Subcutaneous abdominal adipose tissue (tissue), 5 donors: Measurements from ENCODE around the gene RFESD.

Experiments
- H3K27ac ChIP-seq: one replicate; pipeline ENCODE4 v1.7.0; 2013; ENCODE audit warnings: low read depth, mild to moderate bottlenecking, inconsistent platforms, low read length, moderate library complexity
- H3K27me3 ChIP-seq, 5 donors: one replicate each; pipeline ENCODE4 v1.7.0; 2013; ENCODE audit warnings: low read length in 5 of 5, inconsistent platforms in 1 of 5; ENCODE audit not compliant: control insufficient read depth in 5 of 5, insufficient read depth in 4 of 5
- H3K36me3 ChIP-seq, 5 donors: one replicate each; pipeline ENCODE4 v1.7.0; 2013; ENCODE audit warnings: low read length in 5 of 5; ENCODE audit not compliant: control insufficient read depth in 5 of 5, insufficient read depth in 5 of 5
- H3K4me1 ChIP-seq, 5 donors: one replicate each; pipeline ENCODE4 v1.7.0; 2013; ENCODE audit warnings: low read length in 5 of 5, mild to moderate bottlenecking in 3 of 5, moderate library complexity in 1 of 5; ENCODE audit not compliant: control insufficient read depth in 5 of 5, insufficient read depth in 5 of 5
- H3K4me3 ChIP-seq, 5 donors: one replicate each; pipeline ENCODE4 v1.7.0; 2013; ENCODE audit warnings: low read length in 5 of 5, low read depth in 1 of 5
- H3K9ac ChIP-seq, 5 donors: one replicate each; pipeline ENCODE4 v1.7.0; 2013; ENCODE audit warnings: low read length in 5 of 5, mild to moderate bottlenecking in 4 of 5, moderate library complexity in 3 of 5
- H3K9me3 ChIP-seq, 5 donors: one replicate each; pipeline ENCODE4 v1.7.0; 2013; ENCODE audit warnings: low read length in 5 of 5; ENCODE audit not compliant: control insufficient read depth in 5 of 5
- donor health status: healthy.
- donor health status: healthy.
- donor health status: healthy.
- donor health status: healthy.
- donor health status: healthy.

The RFESD gene

GRCh38 chr5:95617057-95617456, 29.5 kb upstream of the RFESD start:
- H3K27ac ChIP-seq: no peak overlapping the region
- no peak overlapping the region for H3K4me3 ChIP-seq
- H3K4me1 ChIP-seq: peaks cover 0 to 30% (median 21%) of the 10 kb centered on the region in 5 donors
- H3K36me3 ChIP-seq: no peaks in the 10 kb centered on the region
- peaks cover 0 to 5% (median 3%) of the 10 kb centered on the region in 5 donors for H3K9me3 ChIP-seq
- peaks cover 0 to 6% (median 3%) of the 10 kb centered on the region in 5 donors for H3K27me3 ChIP-seq
- H3K9ac ChIP-seq: no peak overlapping the region

GRCh38 chr5:95619096-95619495, 27.5 kb upstream of the RFESD start:
- Histone ChIP-seq H3K27me3 (peaks cover 0 to 6% (median 3%) of the 10 kb centered on the region in 5 donors), H3K36me3 (no peaks in the 10 kb centered on the region), H3K4me1 (peaks cover 0 to 40% (median 21%) of the 10 kb centered on the region in 5 donors), H3K9ac (no peak overlapping the region), H3K27ac (no peak overlapping the region), H3K4me3 (peak overlapping the region in 1 of 5 donors; percentile 75), H3K9me3 (no peaks in the 10 kb centered on the region)

- Histone ChIP-seq H3K4me3 (peak overlapping the region; percentile 56 to 75 (median 68)), H3K9me3 (no peaks in the 10 kb centered on the region), H3K36me3 (no peaks in the 10 kb centered on the region), H3K9ac (peak overlapping the region in 3 of 5 donors; percentile 2 to 37 (median 21)), H3K27ac (no peak overlapping the region), H3K27me3 (peaks cover 0 to 6% (median 3%) of the 10 kb centered on the region in 5 donors), H3K4me1 (peaks cover 0 to 40% (median 21%) of the 10 kb centered on the region in 5 donors)
These were observed 27.0 kb upstream of the RFESD start for GRCh38 chr5:95619514-95620029.

- Histone ChIP-seq H3K9me3 (no peaks in the 10 kb centered on the region), H3K4me1 (peaks cover 0 to 40% (median 21%) of the 10 kb centered on the region in 5 donors), H3K36me3 (no peaks in the 10 kb centered on the region), H3K9ac (peak within 1 kb of the TSS in 4 of 5 donors; percentile 2 to 66 (median 29)), H3K27ac (no peak within 1 kb of the TSS), H3K27me3 (peaks cover 0 to 6% (median 3%) of the 10 kb centered on the region in 5 donors), H3K4me3 (peak within 1 kb of the TSS; percentile 56 to 75 (median 68))
These were observed 26.3 kb upstream of the RFESD start, which contains the start of gene GPR150 for GRCh38 chr5:95620030-95620869. GPR150 (plus strand) TSS chr5:95620087; CDS start chr5:95620276, 189 bp downstream.

- peak overlapping the region in 1 of 5 donors; percentile 13 for H3K9ac ChIP-seq
- H3K27ac ChIP-seq: no peak overlapping the region
- no peaks in the 10 kb centered on the region for H3K36me3 ChIP-seq
- H3K27me3 ChIP-seq: peaks cover 0 to 6% (median 3%) of the 10 kb centered on the region in 5 donors
- H3K4me1 ChIP-seq: peaks cover 0 to 40% (median 21%) of the 10 kb centered on the region in 5 donors
- no peaks in the 10 kb centered on the region for H3K9me3 ChIP-seq
- H3K4me3 ChIP-seq: peak overlapping the region; percentile 17 to 75 (median 68)
These were observed 25.4 kb upstream of the RFESD start for GRCh38 chr5:95620870-95621838.

- no peak overlapping the region for H3K27ac ChIP-seq
- H3K4me1 ChIP-seq: peaks cover 0 to 40% (median 21%) of the 10 kb centered on the region in 5 donors
- H3K4me3 ChIP-seq: peak overlapping the region in 3 of 5 donors; percentile 68 to 75 (median 68)
- H3K9me3 ChIP-seq: no peaks in the 10 kb centered on the region
- no peaks in the 10 kb centered on the region for H3K36me3 ChIP-seq
- H3K27me3 ChIP-seq: peaks cover 0 to 6% (median 3%) of the 10 kb centered on the region in 5 donors
- peak overlapping the region in 1 of 5 donors; percentile 13 for H3K9ac ChIP-seq
These were observed 24.5 kb upstream of the RFESD start for GRCh38 chr5:95621839-95622629.

GRCh38 chr5:95623706-95624105, 22.9 kb upstream of the RFESD start:
- H3K27me3 ChIP-seq: peaks cover 0 to 6% (median 3%) of the 10 kb centered on the region in 5 donors
- no peak overlapping the region for H3K4me3 ChIP-seq
- no peaks in the 10 kb centered on the region for H3K36me3 ChIP-seq
- no peaks in the 10 kb centered on the region for H3K9me3 ChIP-seq
- H3K27ac ChIP-seq: no peak overlapping the region
- peaks cover 0 to 42% (median 21%) of the 10 kb centered on the region in 5 donors for H3K4me1 ChIP-seq
- no peak overlapping the region for H3K9ac ChIP-seq

GRCh38 chr5:95624368-95624767, 22.2 kb upstream of the RFESD start:
- Histone ChIP-seq H3K27me3 (peaks cover 0 to 6% (median 2%) of the 10 kb centered on the region in 5 donors), H3K9ac (no peak overlapping the region), H3K9me3 (no peaks in the 10 kb centered on the region), H3K4me3 (no peak overlapping the region), H3K36me3 (no peaks in the 10 kb centered on the region), H3K27ac (no peak overlapping the region), H3K4me1 (peaks cover 0 to 42% (median 20%) of the 10 kb centered on the region in 5 donors)

- Histone ChIP-seq H3K9ac (no peak overlapping the region), H3K4me1 (peaks cover 0 to 29% (median 8%) of the 10 kb centered on the region in 5 donors), H3K27ac (no peak overlapping the region), H3K4me3 (no peak overlapping the region), H3K36me3 (no peaks in the 10 kb centered on the region), H3K9me3 (no peaks in the 10 kb centered on the region), H3K27me3 (no peaks in the 10 kb centered on the region)
These were observed 19.9 kb upstream of the RFESD start for GRCh38 chr5:95626701-95627100.
